Measurements from ENCODE around the gene IQCE.
"Not testable (repeated sequence)": the region's sequence is repeated elsewhere in the genome, so short reads cannot be mapped to it uniquely, and the experiment has no call there.

IQCE gene

DNA sequence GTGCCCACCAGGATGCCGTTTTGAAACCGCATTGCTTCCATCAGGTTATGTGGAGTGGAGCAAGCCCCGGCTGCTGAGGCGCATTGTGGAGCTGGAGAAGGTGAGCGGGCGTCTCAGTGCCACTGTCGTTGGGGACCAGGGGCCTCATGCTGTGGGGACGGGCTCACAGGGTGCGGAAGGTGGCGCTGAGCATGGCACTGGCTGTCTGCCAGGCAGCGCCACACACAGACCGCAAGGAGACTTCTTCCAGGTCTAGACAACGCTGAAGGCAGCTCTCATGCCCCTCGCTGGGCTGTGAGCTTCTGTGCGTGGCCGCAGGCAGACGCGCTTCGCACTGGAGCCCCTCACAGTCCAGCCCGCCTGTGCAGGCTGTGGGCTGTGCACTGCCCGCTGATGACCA lies 29.0 kb downstream of the IQCE start:
- no peak for DNase-seq (ENCODE audit: low spot score)
- H3K4me3 ChIP-seq = no peak overlapping the region
- no peak overlapping the region for H3K27ac ChIP-seq
- TF ChIP-seq, protein P1, sequence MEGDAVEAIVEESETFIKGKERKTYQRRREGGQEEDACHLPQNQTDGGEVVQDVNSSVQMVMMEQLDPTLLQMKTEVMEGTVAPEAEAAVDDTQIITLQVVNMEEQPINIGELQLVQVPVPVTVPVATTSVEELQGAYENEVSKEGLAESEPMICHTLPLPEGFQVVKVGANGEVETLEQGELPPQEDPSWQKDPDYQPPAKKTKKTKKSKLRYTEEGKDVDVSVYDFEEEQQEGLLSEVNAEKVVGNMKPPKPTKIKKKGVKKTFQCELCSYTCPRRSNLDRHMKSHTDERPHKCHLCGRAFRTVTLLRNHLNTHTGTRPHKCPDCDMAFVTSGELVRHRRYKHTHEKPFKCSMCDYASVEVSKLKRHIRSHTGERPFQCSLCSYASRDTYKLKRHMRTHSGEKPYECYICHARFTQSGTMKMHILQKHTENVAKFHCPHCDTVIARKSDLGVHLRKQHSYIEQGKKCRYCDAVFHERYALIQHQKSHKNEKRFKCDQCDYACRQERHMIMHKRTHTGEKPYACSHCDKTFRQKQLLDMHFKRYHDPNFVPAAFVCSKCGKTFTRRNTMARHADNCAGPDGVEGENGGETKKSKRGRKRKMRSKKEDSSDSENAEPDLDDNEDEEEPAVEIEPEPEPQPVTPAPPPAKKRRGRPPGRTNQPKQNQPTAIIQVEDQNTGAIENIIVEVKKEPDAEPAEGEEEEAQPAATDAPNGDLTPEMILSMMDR (IDR thresholded peaks at IDR 0.05) = no peak

DNA sequence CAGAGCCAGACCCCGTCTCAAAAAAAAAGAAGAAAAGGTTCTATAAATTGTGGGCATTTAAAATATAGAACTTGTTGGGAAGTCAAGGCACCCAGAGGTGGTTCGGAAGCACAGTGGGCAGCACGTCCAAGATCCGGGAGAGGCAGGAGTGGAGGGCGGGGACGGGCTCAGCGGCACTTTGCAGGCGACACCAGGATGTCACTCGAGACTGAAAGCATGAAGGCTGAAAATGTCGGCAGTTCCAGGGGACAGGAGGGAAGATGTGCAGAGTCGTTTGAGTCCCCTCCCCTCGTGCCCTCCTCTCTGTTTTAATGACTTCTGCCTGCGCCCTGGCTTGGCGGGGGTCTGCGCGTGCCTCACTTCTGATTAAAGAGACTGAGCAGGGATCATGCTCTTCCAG lies 30.6 kb downstream of the IQCE start:
- H3K4me3 ChIP-seq = no peak overlapping the region
- DNase-seq (ENCODE audit: low spot score) = no peak
- TF ChIP-seq, protein P1 (IDR thresholded peaks at IDR 0.05) = no peak
- no peak overlapping the region for H3K27ac ChIP-seq

DNA sequence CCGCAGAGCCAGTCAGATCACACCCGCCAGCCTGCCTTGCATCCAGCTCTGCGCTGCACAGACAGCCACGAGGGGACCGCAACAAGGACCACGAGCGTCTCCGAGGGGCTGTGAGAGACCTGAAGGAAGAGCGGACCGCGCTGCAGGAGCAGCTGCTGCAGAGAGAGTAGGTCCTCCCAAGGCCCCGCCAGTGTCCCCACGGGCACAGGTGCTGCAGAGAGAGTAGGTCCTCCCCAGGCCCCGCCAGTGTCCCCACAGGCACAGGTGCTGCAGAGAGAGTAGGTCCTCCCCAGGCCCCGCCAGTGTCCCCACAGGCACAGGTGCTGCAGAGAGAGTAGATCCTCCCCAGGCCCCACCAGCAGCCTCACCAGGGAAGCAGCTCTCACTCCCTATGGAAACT lies 31.2 kb downstream of the IQCE start:
- not testable (repeated sequence) for DNase-seq (ENCODE audit: low spot score); H3K4me3 ChIP-seq

DNA sequence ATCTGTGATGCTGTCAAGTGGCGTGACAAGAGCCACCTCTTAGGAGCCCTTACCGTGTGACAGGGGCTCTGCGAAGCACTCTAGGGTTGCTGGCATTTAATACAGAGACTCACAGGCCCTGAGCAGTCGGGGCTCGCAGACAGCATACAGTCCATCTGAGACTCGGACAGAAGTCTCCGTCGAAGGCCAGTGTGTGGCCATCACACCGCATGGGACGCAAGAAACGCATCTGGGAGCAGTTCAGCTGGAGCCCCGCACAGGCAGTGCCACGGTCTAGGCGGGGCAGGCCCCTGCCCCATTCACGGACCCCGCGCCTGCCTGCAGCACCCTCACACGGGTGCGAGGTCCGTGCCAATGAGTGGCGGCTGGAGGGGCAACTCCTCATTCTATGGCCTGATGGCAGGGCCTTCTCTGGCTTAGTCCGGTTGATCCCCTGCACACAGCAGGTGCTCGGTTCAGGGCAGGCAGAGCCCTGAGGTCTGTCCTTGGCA lies 33.6 kb downstream of the IQCE start:
- TF ChIP-seq, protein P1 (IDR thresholded peaks at IDR 0.05) = no peak
- no peak for DNase-seq (ENCODE audit: low spot score)
- no peak overlapping the region for H3K4me3 ChIP-seq
- no peak overlapping the region for H3K27ac ChIP-seq

More for the DNA sequence above, 31.2 kb downstream of the IQCE start:
- H3K27ac ChIP-seq = not testable (repeated sequence)

DNA sequence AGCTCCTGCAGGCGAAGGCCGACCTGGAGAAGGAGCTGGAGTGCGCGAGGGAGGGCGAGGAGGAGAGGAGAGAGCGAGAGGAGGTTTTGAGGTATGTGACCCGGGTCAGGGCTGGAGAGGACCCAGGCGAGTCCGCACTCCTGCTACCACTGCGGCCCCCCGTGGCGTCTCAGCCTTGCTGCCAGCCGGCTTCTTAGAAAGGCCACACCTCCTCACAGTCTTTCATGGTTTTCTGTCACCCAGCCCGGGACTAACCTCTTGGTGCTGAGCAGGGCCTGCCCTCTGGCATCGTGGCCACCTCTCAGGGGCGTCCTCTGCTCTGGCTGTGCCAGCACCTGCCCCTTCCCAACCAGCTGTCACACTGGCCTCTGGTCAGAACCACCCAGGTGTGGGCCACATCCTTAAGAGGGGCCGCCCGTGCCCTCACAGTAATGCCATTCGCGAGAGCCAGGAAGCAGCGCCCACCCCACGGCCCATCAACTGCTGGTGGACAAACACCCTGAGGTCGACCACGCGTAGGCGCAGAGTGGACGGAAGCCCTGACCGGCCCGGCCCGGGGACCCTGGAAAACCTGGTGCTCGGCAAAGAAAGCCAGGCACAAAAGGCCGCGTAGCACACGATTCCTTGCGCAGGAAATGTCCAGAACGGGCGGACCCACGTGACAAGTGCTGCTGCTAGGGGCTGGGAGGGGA lies 34.4 kb downstream of the IQCE start:
- no peak for DNase-seq (ENCODE audit: low spot score)
- Histone ChIP-seq H3K27ac (no peak overlapping the region), H3K4me3 (no peak overlapping the region)
- TF ChIP-seq, protein P1 (IDR thresholded peaks at IDR 0.05) = no peak

DNA sequence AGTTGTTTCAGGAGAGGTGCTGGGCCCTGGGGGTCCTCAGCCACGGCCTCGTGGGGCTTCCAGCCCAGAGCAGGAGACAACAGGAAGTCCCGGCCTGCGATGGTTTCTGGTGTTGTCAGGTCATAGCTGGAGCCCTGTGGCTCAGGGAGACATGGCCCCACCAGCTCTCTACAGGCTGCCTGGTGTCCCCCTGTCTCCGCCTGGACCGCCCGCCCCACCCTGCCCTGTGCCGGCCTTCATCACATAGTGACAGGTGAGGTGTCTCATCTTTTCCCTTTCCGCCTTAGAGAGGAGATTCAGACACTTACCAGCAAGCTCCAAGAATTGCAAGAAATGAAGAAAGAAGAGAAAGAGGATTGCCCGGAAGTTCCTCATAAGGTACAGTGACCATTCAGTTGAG lies 35.8 kb downstream of the IQCE start:
- no peak for DNase-seq (ENCODE audit: low spot score)
- Histone ChIP-seq H3K27ac (no peak overlapping the region), H3K4me3 (no peak overlapping the region)
- TF ChIP-seq, protein P1 (IDR thresholded peaks at IDR 0.05) = no peak

DNA sequence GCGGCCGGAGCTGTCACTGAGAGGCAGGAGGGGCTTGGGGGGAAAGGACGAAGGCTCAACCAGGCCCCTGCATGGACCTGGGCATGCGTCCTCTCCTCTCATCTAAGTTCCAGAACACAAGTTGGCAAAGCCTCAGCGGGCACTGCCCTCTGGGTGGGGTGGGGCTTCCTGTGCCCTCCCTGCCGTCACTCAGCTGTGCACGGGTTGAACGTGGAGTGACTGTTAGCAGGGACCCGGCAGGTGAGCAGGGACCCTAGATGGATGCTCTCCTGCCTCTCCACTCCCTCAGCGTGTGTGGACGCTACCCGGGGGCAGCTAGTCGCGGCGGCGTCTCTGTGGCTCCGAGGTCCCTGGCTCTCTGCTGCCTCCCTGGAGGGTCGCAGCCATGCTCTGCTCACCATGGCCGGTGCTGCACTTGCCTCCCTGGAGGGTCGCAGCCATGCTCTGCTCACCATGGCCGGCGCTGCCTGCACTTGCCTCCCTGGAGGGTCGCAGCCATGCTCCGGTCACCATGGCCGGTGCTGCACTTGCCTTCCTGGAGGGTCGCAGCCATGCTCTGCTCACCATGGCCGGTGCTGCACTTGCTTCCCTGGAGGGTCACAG lies 36.6 kb downstream of the IQCE start:
- TF ChIP-seq, protein P1 (IDR thresholded peaks at IDR 0.05) = no peak
- Histone ChIP-seq H3K4me3 (no peak overlapping the region), H3K27ac (no peak overlapping the region)
- no peak for DNase-seq (ENCODE audit: low spot score)
